PC-3 (cell line): ENCODE measurements around the gene GRIA4. TPM values are rescaled to one million over a fixed set of nuclear protein-coding genes. Genes with fewer than 3 reads are reported as not detected.

Experiments
- ATAC-seq: fragments of 200-7000 bp; cut with Tn5 transposase; 2 replicates; pipeline ENCODE4 v1.9.1; 2020; ENCODE audit warnings: mild to moderate bottlenecking, moderate library complexity
- BruUV-seq: library from RNA; stranded (reverse); fragments of 400-500 nt; replicated peaks from 2 replicates; lab custom pipeline; 2021; lab: Mats Ljungman, UMichigan
- CTCF ChIA-PET: fragments of 300-600 bp; sonication (Branson Sonifier 250); formaldehyde crosslinking; loops from one replicate; lab custom pipeline; 2022; ENCODE audit warnings: antibody characterized with exemption; lab: Charles Lee
- POLR2A ChIA-PET: fragments of 300-600 bp; sonication (Branson Sonifier 250); formaldehyde crosslinking; loops from one replicate; lab custom pipeline; 2022; ENCODE audit warnings: antibody characterized with exemption; ENCODE audit not compliant: unreplicated experiment; lab: Charles Lee
- DNase-seq: peaks from one replicate; pipeline ENCODE4 v3.0.0-alpha.2; 2015
- H2AFZ ChIP-seq: fragments of 300-600 bp; sonication (generic); 2 replicates; pipeline ENCODE4 v1.6.0; 2016; ENCODE audit warnings: antibody characterized with exemption, low read length
- H3F3A ChIP-seq: fragments of 300-600 bp; sonication (generic); one replicate; pipeline ENCODE4 v1.6.0; 2017; ENCODE audit warnings: antibody characterized with exemption, low read length, control low read depth, mild to moderate bottlenecking; ENCODE audit not compliant: unreplicated experiment
- H3K27ac ChIP-seq: fragments of 300-600 bp; sonication (generic); 2 replicates; pipeline ENCODE4 v1.5.1; 2016; ENCODE audit warnings: mild to moderate bottlenecking, low read length
- H3K27me3 ChIP-seq: fragments of 300-600 bp; sonication (generic); 2 replicates; pipeline ENCODE4 v1.6.1; 2016; ENCODE audit warnings: low read length, mixed read lengths
- H3K36me3 ChIP-seq: fragments of 300-600 bp; sonication (generic); 2 replicates; pipeline ENCODE4 v1.6.1; 2016; ENCODE audit warnings: low read depth, mixed run types, low read length, mixed read lengths
- H3K4me1 ChIP-seq: fragments of 300-600 bp; sonication (generic); 2 replicates; pipeline ENCODE4 v1.5.1; 2016; ENCODE audit warnings: low read length; ENCODE audit not compliant: insufficient read depth
- H3K4me2 ChIP-seq: fragments of 300-600 bp; sonication (generic); 2 replicates; pipeline ENCODE4 v1.6.0; 2016; ENCODE audit warnings: low read length
- H3K4me3 ChIP-seq: fragments of 300-600 bp; sonication (generic); 2 replicates; pipeline ENCODE4 v1.5.1; 2016; ENCODE audit warnings: mild to moderate bottlenecking, low read length, mixed read lengths
- H3K79me2 ChIP-seq: fragments of 300-600 bp; sonication (generic); 2 replicates; pipeline ENCODE4 v1.6.1; 2017; ENCODE audit warnings: low read length, mixed read lengths
- H3K9ac ChIP-seq: fragments of 300-600 bp; sonication (generic); 2 replicates; pipeline ENCODE4 v1.6.0; 2016; ENCODE audit warnings: mild to moderate bottlenecking, low read length
- H3K9me2 ChIP-seq: fragments of 300-600 bp; sonication (generic); replicated peaks from 2 replicates; pipeline ENCODE4 v1.6.1; 2016; ENCODE audit warnings: mixed run types, low read length, mixed read lengths
- H3K9me3 ChIP-seq: fragments of 300-600 bp; sonication (generic); 2 replicates; pipeline ENCODE4 v1.6.1; 2016; ENCODE audit warnings: low read length, mixed read lengths
- H4K20me1 ChIP-seq: fragments of 300-600 bp; sonication (generic); 2 replicates; pipeline ENCODE4 v1.6.1; 2016; ENCODE audit warnings: low read length, mixed read lengths
- EZH2 ChIP-seq: fragments of 300-600 bp; sonication (generic); IDR thresholded peaks from one replicate; pipeline ENCODE4 v1.6.1; 2017; ENCODE audit warnings: antibody characterized with exemption, mild to moderate bottlenecking, low read length; ENCODE audit not compliant: unreplicated experiment
- EZH2phosphoT487 ChIP-seq: fragments of 300-600 bp; sonication (generic); IDR thresholded peaks from 2 replicates; pipeline ENCODE4 v1.6.1; 2018; ENCODE audit warnings: mild to moderate bottlenecking, antibody characterized with exemption, low read length, borderline replicate concordance
- intact Hi-C: fragments of 100-400 bp; cut with micrococcal nuclease; formaldehyde crosslinking; loops from 2 replicates; pipeline ENCODE4 v1.9.0; 2023
- total RNA-seq: library from RNA; depleted of rRNA; stranded (reverse); fragments of >200 nt; gene quantifications from 2 replicates; pipeline ENCODE4 v1.2.3, GENCODE V29; 2014
- TF ChIP-seq, protein P1 (sequence below): fragments of 300-600 bp; sonication (generic); conservative IDR thresholded peaks from 2 replicates; pipeline ENCODE4 v1.5.1; 2017; ENCODE audit warnings: antibody characterized with exemption, low read depth, mild to moderate bottlenecking, low read length

Gene GRIA4
- total RNA-seq, 1 experiment from 2014 or later, result not detected

DNA sequence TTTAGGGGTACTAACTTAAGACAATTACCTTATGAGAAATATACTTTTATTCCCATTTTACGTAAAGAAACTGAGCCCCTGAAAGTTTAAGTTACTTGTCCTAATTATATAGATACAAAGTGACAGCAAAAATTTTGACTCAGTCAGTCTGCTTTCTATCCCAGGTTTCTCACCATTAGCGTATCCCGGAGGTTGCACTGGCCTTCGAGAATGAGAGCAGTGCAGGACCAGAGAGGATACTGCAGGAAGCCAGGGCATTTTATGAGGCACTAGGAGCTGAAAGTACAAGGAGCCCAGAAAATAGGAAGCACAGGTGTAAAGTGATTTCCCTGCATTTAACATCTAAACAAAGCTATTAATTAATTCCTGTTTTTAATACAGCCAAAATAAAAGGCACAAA is 55.4 kb downstream of the GRIA4 start:
- H3K79me2 ChIP-seq, result no peaks in the 10 kb centered on the region
- no peak overlapping the region for H2AFZ ChIP-seq
- intact Hi-C loops, result no loop called here
- no peaks in the 10 kb centered on the region for H4K20me1 ChIP-seq
- no peaks in the 10 kb centered on the region for H3K4me1 ChIP-seq
- ChIA-PET POLR2A (no interaction called here), CTCF (no interaction called here)
- H3K36me3 ChIP-seq, result no peaks in the 10 kb centered on the region
- H3K4me3 ChIP-seq, result no peak overlapping the region
- no peak overlapping the region for H3K9ac ChIP-seq
- H3K9me2 ChIP-seq, result no peaks in the 10 kb centered on the region
- H3K27ac ChIP-seq, result no peak overlapping the region
- no peaks in the 10 kb centered on the region for H3F3A ChIP-seq
- H3K27me3 ChIP-seq, result peaks cover under 1% of the 10 kb centered on the region; the same call in 1 of the 2 replicates
- H3K4me2 ChIP-seq, result no peak overlapping the region
- no peaks in the 10 kb centered on the region for H3K9me3 ChIP-seq
- TF ChIP-seq EZH2phosphoT487, result no peak
- TF ChIP-seq, protein P1, sequence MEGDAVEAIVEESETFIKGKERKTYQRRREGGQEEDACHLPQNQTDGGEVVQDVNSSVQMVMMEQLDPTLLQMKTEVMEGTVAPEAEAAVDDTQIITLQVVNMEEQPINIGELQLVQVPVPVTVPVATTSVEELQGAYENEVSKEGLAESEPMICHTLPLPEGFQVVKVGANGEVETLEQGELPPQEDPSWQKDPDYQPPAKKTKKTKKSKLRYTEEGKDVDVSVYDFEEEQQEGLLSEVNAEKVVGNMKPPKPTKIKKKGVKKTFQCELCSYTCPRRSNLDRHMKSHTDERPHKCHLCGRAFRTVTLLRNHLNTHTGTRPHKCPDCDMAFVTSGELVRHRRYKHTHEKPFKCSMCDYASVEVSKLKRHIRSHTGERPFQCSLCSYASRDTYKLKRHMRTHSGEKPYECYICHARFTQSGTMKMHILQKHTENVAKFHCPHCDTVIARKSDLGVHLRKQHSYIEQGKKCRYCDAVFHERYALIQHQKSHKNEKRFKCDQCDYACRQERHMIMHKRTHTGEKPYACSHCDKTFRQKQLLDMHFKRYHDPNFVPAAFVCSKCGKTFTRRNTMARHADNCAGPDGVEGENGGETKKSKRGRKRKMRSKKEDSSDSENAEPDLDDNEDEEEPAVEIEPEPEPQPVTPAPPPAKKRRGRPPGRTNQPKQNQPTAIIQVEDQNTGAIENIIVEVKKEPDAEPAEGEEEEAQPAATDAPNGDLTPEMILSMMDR, result no peak
- no peak for TF ChIP-seq EZH2
- ATAC-seq (no peak), DNase-seq (no peak)
- BruUV-seq, result no TSS peak

DNA sequence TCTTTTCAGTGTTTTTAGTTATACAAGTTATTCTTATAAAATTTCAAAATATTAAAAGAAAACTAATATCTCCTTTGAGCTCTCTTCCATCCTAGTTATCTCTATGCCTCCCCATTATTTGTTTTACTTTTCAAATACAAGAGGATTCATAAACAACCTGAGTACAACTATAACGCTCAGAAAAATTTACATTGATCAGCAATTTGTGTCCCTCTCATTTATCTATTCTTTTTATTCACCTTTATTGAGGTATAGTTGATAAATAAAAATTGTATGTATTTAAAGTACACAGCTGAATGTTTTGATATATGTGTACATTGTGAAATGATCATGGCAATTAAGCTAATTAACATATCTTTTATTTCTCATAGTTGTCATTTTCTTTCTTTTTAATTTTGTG is 57.6 kb downstream of the GRIA4 start:
- H3K4me3 ChIP-seq, result no peak overlapping the region
- intact Hi-C loops, result no loop called here
- H3K27ac ChIP-seq, result no peak overlapping the region
- TF ChIP-seq EZH2, result no peak
- no peak for TF ChIP-seq EZH2phosphoT487
- TF ChIP-seq, protein P1, result no peak
- peaks cover 3% of the 10 kb centered on the region; the same call in 1 of the 2 replicates for H3K27me3 ChIP-seq
- H3K4me1 ChIP-seq, result no peaks in the 10 kb centered on the region
- DNase-seq (no peak), ATAC-seq (no peak)
- no peak overlapping the region for H2AFZ ChIP-seq
- H3K4me2 ChIP-seq, result no peak overlapping the region
- H3F3A ChIP-seq, result no peaks in the 10 kb centered on the region
- ChIA-PET POLR2A (no interaction called here), CTCF (no interaction called here)
- BruUV-seq, result no TSS peak
- H3K9me2 ChIP-seq, result no peaks in the 10 kb centered on the region
- H3K9me3 ChIP-seq, result no peaks in the 10 kb centered on the region
- no peaks in the 10 kb centered on the region for H3K79me2 ChIP-seq
- H3K9ac ChIP-seq, result no peak overlapping the region
- no peaks in the 10 kb centered on the region for H4K20me1 ChIP-seq
- H3K36me3 ChIP-seq, result no peaks in the 10 kb centered on the region

DNA sequence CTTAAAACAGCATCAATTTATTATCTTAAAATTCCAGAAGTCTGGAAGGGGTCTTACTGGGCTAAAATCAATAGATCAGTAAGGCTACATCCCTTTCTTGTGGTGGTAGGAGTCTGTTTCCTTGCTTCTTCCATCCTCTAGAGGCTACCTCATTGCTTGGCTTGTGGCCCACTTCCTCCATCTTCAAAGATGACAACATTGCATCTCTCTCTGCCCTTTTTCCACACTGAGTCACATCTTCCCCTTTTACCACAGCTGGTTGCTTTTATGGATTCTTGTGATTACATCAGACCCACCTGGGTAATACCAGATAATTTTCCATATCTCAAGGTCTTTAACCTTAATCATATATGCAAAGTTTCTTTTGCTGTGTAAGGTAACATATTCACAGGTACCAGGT is 60.9 kb downstream of the GRIA4 start:
- intact Hi-C loops, result no loop called here
- H3K4me3 ChIP-seq, result no peak overlapping the region
- H3K4me1 ChIP-seq, result no peaks in the 10 kb centered on the region
- H3K27ac ChIP-seq, result no peak overlapping the region
- no peak for ATAC-seq
- H2AFZ ChIP-seq, result no peak overlapping the region
- peaks cover 3% of the 10 kb centered on the region; the same call in 1 of the 2 replicates for H3K27me3 ChIP-seq
- no peaks in the 10 kb centered on the region for H4K20me1 ChIP-seq
- no peaks in the 10 kb centered on the region for H3K9me2 ChIP-seq
- BruUV-seq, result no TSS peak
- TF ChIP-seq, protein P1, result no peak
- TF ChIP-seq EZH2phosphoT487, result no peak
- TF ChIP-seq EZH2, result no peak
- peak; percentile 31 for DNase-seq
- POLR2A ChIA-PET, result no interaction called here
- no peak overlapping the region for H3K9ac ChIP-seq
- H3K36me3 ChIP-seq, result no peaks in the 10 kb centered on the region
- no peaks in the 10 kb centered on the region for H3F3A ChIP-seq
- CTCF ChIA-PET, result no interaction called here
- H3K4me2 ChIP-seq, result no peak overlapping the region
- no peaks in the 10 kb centered on the region for H3K9me3 ChIP-seq
- no peaks in the 10 kb centered on the region for H3K79me2 ChIP-seq
